ENCODE data around the gene PNLIPRP3. TPM values are rescaled to one million over a fixed set of nuclear protein-coding genes. Genes with fewer than 3 reads are reported as not detected.

Gene PNLIPRP3
- not detected for total RNA-seq

DNA sequence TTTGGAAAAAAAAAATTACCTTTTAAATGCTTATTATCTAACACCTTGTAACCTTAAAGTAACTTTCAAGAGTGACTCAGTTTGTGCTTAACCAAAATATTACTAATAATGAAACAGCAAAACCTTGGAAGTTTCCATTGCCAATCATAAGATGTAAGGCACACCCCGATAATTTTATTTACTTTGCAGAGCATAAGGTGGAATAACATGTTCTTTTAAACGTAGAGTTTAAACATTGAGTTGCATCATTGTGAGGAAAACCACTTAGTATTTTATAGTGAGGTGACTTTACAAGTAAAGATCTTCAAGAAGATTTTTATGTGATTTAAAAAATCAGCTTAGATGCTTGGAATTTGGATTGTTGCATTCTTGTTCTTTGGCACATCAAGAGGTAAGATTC, at the start of gene PNLIPRP3:
TSS of gene PNLIPRP3 (plus strand) at position 177 of the 400 bp plus-strand sequence. CDS start at position 343, 166 bp downstream.

Other genes starting within 250 kb of the PNLIPRP3 start
- gene GFRA1, start 154.6 kb upstream of the PNLIPRP3 start, total RNA-seq: 62.2 TPM
- gene CCDC172, start 103.4 kb upstream of the PNLIPRP3 start, total RNA-seq: not detected
- not detected for gene PNLIP, start 118.1 kb downstream of the PNLIPRP3 start, total RNA-seq
- not detected for gene PNLIPRP1, start 163.1 kb downstream of the PNLIPRP3 start, total RNA-seq
- gene PNLIPRP2, start 193.1 kb downstream of the PNLIPRP3 start, total RNA-seq: not detected

Measured in camera-type eye (tissue), 1 donor.